HG02623 (cell line): Measurements from ENCODE around the gene GNPNAT1.
A peak's percentile ranks its signal among the peaks of the same experiment; 100 is the strongest.

Experiments used
- ATAC-seq: cut with Tn5 transposase; IDR thresholded peaks from one replicate; pipeline ENCODE4 v1.9.1; 2021; ENCODE audit warnings: moderate library complexity; ENCODE audit not compliant: unreplicated experiment

The GNPNAT1 gene

DNA sequence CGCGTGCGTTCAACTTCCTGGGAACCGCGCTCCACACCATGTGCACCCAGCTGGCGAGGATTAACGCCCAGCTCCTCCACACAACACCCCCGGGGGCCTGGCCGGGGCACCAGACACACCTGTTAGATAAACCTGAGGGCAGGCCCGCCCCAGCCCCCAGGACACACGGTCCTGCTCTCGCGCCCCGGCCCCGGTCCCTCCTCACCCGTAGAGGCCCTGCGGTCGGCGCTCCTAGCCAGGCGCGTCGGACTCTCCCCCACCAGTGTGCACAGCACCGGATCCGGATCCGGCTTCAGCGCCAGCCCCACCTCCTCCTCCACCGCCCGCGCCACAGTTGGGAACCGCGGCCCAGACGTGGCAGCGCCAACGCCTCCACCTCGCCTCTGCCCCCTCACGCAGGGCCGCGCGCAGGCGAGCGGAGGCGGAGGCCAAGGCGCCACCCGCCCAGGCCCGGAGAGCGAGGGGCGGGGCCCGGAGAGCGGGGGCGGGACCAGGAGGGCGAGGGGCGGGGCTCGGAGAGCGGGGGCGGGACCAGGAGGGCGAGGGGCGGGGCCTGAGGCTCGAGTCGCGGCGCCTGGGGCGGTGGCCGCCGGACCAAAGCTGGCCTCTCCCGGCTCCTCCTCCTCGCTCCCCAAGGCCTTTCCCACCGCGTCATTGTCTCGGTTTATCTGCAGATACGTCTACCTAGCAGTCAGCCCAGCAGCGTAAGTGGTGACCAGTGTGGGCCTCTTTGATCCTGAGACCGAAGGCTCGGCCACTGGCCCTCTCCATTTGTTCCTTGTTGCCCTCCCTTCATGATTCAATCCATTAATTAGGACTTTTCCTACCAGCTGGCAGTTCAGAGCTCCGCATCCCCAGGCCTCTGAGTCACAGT lies at the start of gene GNPNAT1:
TSS of gene GNPNAT1 (minus strand) at position 385 of the 874 bp plus-strand sequence. CDS start 6,957 bp downstream, outside the sequence.
- peak; percentile 89 for ATAC-seq

DNA sequence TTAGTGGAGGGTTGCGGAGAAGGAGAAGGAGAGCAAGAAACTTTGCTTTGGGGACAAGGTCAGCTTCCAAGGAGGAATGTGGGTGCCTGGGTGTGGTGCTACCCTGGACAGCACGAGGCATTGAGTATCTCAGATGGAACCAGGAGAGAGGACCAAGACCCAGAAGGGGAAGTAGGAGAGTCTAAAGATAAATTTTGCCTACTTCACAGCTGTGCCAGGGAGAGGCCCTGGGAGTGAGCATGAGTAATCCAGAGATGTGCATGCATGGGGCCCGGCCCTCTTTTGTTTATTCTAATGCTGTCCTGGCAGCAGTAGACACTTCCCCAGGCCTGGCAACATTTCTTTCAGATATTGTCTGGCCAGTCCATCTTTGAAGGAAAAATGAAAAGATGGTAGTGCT lies 49.5 kb upstream of the GNPNAT1 start:
- no peak for ATAC-seq

GRCh38 chr14:52837451-52837850 lies 46.0 kb upstream of the GNPNAT1 start:
- no peak for ATAC-seq

DNA sequence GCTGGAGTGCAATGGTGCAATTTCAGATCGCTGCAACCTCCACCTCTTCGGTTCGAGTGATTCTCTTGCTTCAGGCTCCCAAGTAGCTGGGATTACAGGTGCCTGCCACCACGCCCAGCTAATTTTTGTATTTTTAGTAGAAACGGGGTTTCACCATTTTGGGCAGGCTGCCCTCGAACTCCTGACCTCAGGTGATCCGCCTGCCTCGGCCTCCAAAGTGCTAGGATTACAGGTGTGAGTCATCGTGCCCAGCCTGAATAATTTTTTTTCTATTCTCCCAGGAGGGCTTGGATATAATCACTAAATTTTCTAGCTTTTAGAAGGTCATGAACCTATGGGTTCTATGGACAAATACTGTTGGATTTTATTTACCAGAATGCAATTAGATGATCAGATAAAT lies 44.7 kb upstream of the GNPNAT1 start:
- no peak for ATAC-seq

DNA sequence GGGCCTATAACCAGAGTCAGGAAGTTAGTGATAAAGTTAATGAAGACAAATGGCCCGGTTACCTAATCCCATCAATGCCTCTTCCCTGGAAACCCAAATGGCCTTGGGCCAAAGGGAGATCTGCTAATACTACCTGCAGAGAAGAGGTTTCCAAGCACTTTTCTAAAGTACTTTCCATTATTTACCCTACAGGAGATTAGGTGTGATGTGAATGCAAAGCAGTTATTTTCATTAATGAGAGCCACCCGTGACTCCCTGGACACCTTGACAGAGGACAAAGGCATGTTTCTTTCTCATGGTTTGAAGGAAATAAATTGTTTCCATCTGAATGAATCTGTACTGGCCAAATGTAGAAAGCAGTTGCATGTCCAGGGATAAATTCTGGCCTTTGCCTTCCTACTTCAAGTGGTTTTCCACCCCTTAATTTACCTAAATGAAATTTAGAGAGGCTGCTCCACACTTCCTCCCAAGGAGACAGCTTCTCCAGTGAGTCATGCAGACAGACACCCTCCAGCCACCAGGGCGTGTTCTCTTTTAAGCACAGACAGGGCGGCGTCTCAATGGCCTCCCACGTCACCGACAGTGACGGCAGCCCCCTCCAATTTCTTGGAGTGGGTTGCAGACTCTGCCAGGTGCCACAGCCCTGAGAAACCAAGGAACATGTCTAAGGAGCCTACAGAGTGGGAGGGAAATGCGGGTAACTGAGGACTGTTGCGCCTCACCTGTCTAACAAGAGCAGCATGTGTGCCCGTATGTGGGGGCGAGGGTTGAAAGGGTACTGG lies 43.9 kb upstream of the GNPNAT1 start:
- no peak for ATAC-seq

GRCh38 chr14:52834440-52834842 lies 43.0 kb upstream of the GNPNAT1 start:
- ATAC-seq, result no peak

DNA sequence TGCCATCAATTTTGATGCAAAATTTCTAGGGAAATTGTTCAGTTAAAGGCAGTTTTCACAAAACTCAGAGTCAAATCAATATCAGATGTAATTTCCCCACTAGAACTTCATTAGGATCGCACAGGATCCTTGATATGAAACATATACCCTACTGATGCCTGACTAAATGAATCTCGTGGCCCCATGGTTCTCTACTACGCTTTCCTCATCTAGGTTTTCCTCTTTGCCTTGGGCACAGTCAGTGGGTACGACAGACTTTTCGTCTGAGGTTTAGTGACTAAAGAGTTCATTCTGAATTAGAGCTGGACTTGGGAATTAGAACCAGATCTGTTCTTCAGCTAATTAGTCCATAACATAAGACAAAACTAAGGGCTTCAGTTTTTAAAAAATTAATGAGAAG lies 42.5 kb upstream of the GNPNAT1 start:
- no peak for ATAC-seq

DNA sequence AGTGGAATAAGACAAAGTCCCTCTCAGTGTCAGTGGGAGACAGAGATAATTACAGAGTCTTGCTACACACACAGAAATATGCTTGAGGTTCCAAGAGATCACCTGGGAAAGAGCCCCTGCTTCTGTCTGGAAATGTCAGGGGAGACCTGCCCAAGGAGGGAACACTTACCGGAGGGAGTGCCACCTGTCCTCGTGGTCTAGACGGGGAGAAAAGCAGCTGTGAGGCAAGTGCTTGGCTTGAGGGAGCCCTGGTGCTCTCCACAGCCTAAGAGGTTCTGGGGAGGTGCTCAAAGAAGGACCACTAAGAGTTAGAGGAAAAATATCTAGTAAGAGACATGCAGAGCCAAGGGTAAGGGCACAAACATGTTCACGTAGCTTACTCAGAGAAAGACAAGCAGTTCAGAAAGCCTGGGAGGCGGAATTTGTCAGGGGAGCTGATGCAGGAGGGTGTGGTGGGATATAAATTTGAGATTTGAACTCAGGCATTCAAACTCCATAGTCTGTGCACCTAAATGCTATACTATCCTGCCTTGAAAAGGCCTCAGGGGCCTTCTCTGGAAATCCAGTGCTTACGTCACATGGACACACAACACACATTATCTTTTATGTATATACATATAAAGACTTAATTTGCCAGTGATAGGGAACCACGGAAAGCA lies 38.2 kb upstream of the GNPNAT1 start:
- no peak for ATAC-seq

DNA sequence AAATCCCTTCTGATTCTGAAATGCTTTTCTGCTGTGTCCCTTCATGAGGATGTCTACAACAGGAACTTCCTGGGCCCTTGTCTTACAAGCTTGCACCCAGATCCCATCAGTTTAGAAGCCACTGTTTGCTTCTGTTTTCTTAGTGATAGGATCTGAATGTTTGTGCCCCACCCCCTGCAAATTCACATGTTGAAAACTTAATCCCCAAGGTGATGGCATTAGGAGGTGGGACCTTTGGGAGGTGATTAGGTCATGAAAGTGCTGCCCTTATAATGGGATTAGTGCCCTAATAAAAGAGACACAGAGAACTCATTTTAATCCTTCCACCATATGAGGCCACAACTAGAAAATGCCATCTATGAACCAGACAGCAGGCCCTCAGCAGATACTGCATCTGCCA lies 36.0 kb upstream of the GNPNAT1 start:
- no peak for ATAC-seq

- no peak for ATAC-seq
Observed at GRCh38 chr14:52825085-52825484, 33.7 kb upstream of the GNPNAT1 start.

DNA sequence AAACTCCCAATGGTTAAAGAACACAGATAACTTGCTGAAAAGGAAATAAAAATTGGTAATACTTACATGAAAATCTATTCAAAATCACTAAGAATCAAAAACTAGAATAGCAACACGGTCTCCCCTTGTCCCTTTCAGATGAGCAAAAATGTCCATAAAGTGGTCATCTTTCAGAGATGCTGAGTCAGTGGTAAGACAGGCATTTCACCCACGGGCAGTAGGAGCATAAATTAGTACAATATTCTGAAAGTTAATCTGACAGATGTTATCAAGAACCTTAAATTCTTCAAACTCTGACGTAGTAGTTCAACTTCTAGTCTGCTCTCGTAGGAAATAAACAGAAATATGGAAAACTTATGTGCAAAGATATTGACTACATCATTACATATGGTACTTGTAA lies 33.1 kb upstream of the GNPNAT1 start:
- ATAC-seq, result no peak

DNA sequence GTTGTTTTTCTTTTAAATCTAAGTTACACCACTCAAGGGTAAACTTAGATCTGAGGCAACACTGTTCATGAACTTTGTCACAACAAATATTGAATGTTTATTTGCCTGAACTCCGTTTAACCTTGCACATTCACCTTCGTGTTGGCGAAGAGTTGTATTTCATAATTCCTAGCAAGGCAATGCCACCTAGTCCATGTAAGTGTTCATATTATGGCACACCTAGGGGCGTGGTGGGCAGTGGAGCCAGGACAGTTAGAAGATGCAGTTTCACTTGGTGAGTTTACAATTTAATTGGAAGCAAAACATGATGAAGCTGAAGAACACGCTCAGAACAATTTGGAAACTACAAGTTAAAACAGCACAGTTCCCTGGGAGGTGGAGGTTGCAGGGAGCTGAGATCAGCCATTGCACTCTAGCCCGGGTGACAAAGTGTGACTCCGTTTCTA lies 30.4 kb upstream of the GNPNAT1 start:
- ATAC-seq, result no peak

- ATAC-seq, result no peak
Observed at GRCh38 chr14:52808101-52808500, 16.7 kb upstream of the GNPNAT1 start.

- no peak for ATAC-seq
Observed at GRCh38 chr14:52806115-52806514, 14.7 kb upstream of the GNPNAT1 start.

DNA sequence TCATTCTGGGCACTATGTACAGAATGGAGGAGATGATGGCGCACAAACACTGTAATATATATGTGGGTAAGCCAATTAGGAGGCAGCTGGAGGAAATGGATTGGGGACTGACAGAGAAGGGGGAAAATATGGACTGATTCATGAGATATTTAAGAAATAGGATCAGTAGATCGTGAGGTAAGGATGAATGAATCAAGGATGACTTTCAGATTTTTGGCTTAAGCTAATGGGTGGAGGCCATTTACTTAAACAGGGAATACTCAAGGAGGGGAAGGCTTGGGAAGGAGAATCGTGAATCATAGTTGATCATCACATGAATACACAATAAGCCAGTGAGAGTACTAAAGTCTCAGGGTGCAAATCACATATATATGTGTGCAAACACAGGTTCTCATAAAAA lies 11.2 kb upstream of the GNPNAT1 start:
- no peak for ATAC-seq

GRCh38 chr14:52801014-52801712 lies 9.8 kb upstream of the GNPNAT1 start:
- ATAC-seq, result no peak

GRCh38 chr14:52798826-52799225 lies 7.4 kb upstream of the GNPNAT1 start:
- no peak for ATAC-seq

GRCh38 chr14:52797653-52798052 lies 6.2 kb upstream of the GNPNAT1 start:
- no peak for ATAC-seq

DNA sequence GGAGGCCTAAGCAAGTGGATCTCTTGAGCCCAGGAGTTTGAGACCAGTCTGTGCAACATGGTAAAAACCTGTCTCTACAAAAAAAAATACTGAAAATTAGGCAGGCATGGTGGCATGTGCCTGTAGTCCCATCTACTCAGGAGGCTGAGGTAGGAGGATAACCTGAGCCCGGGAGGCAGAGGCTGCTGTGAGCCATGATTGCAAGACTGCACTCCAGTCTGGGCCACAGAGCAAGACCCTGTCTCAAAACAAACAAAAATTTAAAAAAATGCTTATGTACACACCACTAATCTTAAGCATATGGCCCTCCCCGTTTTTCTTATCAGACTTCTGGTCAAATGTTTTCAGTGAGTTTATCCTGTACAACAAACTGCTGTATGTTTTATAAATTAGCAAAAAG lies 1.7 kb upstream of the GNPNAT1 start:
- ATAC-seq, result no peak

DNA sequence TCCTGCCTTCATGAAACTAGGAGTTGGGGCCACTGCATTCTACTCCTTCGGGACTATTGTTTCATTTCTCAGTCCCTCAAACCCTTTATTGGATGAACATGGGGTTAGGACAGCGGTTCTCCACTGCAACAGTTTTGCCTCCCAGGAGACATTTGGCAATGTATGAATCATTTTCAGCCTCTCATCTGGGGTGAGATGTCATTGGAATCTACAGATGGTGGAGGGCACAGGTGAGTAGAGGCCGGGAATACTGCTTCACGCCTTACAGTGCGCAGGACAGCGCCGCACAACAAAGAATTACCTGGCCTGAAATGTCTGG lies 649 bp upstream of the GNPNAT1 start:
- ATAC-seq, result no peak

DNA sequence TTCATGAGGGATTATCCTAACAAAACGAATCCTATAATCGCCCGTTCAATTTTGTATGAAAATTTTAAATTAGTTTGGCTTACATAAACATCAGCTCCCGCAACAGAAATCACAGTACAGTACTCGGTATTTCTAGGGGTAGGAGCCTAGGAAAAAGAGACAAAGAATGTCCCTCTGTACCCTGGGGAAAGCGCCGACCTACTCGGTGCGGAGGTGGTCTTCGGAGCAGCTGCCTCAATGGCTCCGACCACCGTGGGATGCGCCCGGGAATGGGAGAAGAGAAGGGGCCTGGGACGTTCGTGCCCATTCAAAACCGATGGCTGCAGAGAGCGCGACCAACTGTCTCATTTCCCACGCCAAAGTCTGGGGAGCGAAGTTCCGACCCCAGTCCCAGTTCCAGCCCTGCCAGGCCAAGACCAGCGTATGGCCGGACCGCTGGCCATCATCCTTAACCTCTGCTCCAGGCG lies 618 bp downstream of the GNPNAT1 start:
- ATAC-seq, result no peak
